DMS79 treated with DMSO at 0.1 percent for 48 hours (cell line): ENCODE data around the gene ENOX1.
A peak's percentile ranks its signal among the peaks of the same experiment; 100 is the strongest.

ENCODE experiments used
- DNase-seq: peaks from one replicate; lab custom pipeline; 2025; lab: John Stamatoyannopoulos, UW

Gene ENOX1

DNA sequence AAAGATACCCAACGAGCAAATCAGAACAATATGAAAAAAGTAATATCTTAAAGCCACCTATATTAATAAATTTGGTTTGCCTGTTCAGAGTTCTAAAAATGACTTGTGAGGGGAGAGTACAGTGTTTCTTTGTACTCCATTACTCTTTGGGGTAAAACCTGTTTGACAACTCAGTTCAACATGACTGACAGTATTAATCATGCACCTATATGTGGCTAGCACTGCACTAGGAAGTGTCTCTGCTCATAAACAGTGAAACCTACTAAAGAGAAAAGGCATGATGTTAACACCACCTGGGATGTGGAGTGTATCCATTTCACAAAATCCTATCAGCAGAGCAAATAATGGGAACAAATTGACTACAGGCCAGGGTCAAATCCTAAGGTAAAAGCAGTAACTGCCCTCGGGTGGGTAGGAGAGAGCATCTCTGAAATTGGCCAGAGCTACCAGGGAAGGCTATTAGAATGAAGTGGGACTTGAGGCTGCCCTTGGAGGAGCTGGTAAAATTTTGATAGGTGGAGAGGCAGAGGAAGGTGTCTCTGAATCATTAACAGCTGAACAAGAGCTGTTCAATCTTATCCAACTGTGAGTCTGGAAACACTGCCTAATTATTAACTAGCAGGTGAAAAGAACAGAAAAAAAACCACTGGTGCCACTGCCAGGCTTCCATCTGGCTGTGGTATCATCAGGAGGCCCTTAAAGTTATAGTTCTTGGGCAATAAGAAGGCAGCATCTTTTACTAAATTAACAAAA lies 398.3 kb downstream of the ENOX1 start:
- peak; percentile 93 for DNase-seq

- DNase-seq, result no peak
Observed at GRCh38 chr13:43387880-43388279, 398.9 kb downstream of the ENOX1 start.

DNA sequence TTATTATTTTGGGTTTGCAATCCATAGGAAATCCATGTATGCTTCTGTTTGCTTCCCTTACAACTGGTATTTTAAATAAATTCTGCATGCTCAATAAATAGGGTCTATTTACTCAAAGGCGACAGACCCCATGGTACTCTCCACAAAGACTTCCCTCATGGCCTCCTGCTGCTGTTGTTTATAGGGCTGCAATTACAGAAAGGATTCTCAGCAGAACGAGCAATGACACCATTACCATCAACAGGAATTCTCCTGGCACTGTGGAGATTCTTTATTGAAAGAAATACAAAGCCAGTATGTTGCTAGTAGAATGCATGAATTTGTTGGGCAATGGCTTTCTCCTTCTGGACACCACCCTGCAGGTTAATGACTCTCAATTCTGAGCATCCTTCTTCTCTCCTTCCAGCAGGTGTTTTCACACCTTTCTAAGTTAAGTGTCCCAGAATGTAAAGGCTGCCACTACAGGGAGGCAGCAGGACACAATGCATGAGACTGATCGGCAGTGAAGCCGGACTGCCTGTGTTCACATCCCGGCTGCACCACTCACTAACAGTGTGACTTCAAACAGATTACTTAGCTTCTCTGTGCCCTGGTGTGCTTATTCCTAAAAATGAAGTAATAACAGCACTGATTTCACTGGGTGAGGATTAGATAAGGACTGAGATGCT lies 403.1 kb downstream of the ENOX1 start:
- DNase-seq, result no peak

DNA sequence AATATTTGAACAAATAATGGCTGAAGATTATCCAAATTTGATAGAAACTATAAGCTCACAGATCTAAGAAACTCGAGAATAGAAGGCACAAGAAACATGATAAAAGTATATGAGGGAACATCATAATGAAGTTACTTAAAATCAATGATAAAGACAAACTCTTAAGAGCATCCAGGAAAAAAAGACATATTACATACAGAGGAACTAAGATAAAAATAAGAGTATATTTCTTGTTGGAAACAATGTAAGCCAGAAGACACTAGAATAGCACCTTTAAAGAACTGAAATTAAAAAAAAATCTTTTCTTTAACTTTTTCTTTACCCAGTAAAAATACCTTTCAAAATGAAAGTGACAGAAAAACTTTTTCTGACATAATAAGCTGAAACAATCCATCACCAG lies 407.0 kb downstream of the ENOX1 start:
- no peak for DNase-seq

- no peak for DNase-seq
Observed at GRCh38 chr13:43377973-43378372, 408.8 kb downstream of the ENOX1 start.

GRCh38 chr13:43377149-43377548 lies 409.6 kb downstream of the ENOX1 start:
- DNase-seq, result no peak

DNA sequence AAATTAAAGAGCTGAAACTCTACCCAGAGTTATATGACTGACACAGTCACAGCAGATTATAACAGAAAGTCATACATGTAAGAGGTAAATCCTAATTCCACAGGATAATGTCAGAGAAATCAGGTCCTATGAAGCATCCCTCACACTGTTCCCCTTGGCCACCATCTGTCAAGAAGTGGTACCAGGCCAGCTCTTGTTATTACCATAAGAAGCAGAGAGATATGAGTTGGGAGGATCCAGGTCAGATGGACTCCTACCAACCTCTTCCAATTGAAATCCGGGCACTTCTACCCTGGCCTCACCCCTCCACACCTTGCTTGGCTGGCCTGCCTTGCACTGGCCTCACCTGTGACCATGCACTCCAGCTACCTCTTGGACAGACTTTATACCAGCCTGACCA lies 410.2 kb downstream of the ENOX1 start:
- no peak for DNase-seq

DNA sequence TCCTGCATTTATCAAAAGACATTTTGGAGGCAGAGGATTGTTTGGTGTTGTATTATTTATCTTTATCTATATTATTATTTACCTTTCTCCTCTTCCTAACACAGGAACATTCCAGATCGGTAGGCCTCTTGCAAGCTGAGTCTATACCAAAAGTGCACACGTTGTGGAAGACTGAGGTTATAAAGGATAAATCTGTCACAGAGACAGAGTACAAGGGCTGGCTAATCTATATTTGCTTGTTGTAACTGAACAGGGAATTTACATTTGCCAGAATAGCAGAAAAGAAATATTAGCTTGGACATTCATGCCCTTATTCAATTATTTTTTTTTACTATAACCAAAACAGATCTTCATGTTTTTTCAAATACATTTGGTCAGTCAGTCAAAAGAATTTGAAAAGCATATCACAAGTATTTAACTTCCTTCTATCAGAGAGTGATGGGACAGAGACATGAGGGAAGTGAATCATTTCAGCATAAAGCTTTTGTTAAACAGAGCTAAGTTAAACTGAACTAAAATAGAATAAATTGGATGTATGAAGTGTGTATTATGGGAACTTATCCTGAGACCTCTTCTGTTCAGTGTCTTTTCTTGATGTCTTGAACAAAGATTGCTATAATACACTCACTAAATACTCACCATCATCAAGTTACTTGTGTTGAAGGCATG lies 410.8 kb downstream of the ENOX1 start:
- no peak for DNase-seq

DNA sequence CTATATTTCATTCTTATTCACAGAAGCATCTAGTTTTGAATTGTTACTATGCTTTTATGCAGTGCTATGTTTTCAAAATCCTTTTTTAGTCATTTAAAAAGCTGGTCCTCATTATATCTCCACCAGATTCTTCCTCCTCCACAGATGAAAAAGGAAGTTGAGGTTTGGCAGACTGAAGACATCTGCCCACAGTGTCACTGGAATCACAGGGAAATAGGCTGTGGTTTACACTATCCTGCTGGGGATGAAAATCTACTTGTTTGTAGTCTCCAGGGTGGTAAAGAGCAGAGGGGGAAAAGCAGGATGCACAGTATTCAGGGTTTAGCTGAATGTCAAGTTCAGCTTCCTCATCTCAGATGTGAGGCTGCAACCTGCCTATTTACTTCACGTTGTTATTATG lies 412.2 kb downstream of the ENOX1 start:
- DNase-seq, result no peak

- no peak for DNase-seq
Observed at GRCh38 chr13:43373400-43373799, 413.4 kb downstream of the ENOX1 start.

DNA sequence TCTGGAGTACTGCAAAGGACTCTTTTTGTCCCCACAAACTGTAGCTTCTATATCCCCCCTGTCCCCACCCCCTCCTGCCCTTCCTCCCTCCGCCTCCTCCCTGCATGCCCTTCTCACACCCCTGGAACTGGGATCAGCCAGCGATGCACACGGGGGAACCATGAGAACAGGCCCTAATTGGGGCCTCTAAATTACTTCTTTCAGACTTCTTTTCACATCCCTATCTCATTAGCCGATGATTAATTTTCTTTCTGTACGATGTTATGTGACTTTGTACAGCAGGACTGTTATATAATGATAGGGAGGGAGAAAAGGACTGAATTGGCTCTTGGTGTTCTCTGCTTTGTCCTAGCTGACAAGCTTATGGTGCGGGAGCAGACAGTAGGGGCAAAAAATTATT lies 415.9 kb downstream of the ENOX1 start:
- no peak for DNase-seq

DNA sequence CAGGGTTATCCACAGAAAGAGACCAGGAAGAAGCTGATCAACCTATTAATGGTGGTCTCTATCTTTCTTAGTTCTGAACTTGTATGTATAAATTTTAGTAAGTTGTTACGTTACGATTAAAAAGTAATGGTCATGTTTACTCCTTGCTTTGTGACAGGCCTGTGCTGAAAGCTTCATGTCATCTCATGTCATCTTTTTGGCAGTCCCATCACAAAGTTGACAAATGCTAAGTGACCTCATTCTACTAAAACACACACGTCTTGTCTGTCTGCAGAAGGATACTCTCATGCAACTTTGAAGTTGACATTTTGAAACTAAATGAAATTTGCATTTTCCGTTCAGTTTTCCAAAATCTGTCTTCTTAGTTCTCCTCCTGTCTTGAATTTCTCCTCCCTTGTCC lies 417.5 kb downstream of the ENOX1 start:
- DNase-seq, result no peak

GRCh38 chr13:43368003-43368402 lies 418.8 kb downstream of the ENOX1 start:
- DNase-seq, result no peak

DNA sequence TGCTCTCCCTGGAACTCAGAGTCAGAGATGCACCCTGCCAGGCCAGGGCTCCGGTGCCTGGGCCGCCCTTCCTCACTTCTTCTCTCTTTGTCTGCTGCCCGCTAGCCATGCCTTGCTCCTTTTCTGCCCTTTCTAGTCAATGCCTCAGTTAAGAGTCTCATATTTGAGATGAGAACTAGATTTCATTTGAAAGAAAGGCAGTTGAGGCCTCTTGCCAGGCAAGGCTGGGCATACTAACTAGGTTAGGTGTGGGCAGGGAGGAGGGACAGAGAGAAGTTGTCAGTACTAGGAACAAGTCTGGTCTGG lies 421.8 kb downstream of the ENOX1 start:
- no peak for DNase-seq

DNA sequence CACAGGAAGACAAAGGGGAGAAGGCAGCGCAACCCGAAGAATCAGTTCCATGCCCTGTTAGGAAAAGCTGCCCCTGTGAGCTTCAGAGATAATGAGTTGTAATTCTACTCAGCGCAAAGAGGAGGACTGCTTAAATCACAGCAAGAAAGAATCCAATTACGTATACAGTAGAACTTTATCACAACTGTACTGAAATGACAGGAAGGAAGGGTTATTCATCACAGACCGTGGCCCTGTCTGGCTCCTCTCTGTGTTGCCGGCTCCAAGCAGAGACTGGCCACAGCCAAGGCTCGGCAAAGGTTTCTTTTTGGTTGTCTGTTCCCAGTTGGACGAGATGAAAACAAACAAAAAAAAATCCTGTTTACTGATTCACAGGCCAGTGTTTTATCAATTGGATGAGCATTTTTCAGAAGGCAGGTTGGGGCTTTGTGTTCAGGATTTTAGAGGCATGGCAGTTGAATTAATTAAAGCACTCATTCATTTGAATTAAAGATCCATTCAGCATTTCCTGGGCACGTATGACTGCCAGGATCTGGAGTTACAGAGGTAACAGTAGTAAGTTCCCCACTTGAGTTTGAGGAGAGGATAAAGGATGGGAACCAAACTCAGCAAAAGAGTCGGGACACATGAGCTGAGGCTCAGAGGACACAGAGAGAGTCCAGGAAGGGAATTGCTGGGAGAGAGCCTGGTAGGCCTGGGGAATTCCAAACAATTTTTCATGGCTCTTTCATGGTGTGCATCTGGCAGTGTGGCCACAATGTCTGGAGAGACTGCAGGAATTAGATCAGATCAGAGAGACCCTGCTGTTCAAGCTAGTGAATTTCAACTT lies 422.3 kb downstream of the ENOX1 start:
- no peak for DNase-seq

DNA sequence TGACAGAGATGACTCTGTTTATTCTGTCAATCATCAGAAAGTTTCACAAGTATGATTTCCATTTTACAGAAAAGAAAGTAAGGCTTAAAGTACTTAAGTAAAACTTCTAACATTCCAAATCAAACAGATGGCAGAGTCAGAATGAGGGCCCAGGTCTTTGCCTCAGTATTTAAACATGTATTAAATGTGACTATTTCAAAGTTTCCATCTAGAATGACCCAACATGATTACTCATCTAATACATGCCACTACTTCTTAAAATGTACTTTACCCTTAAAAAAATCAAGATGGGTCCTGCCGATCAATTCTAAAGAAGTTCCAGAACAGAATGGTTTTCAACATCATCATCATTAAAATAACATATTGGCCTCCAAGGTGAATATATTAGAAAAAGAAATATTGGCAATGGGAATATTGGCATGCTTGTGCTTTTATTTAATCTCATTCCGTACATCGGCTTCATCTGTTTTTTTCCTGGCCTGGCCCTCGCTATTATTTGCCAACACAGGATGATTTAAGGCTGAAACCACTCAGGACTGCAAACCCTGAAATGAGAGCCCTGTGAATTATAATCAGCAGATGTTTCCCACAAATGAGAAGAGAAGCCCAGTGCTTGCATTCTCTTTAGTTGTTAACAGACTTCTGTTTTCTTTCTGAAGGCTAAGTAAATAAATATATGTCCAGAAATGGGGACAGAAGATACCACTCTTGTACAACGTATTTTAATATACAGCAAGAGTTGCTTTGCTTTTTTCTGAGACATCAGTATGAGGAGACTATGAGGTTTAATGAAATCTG lies 423.4 kb downstream of the ENOX1 start:
- DNase-seq, result no peak

- DNase-seq, result no peak
Observed at GRCh38 chr13:43362556-43362955, 424.2 kb downstream of the ENOX1 start.

- DNase-seq, result no peak
Observed at GRCh38 chr13:43360892-43361610, 425.7 kb downstream of the ENOX1 start.

- DNase-seq, result no peak
Observed at GRCh38 chr13:43360171-43360570, 426.6 kb downstream of the ENOX1 start.

DNA sequence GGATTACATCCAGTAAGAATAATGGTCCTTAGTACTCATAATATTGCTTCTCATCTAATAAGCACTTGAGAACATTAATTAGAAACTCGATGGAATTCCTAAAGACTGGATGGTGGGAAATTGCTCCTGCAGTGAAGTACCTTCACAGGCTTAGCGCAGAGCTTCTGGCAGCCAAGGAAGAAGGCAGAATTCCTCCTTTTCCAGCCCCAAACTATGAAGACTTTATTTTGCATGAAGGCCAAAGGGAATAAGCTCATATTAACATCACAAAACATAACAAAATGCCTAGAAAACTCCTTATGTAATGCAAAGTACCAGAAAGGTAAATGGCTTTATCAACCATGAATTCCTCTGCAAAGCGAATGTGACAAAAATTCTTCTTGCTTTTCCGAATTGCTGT lies 427.2 kb downstream of the ENOX1 start:
- no peak for DNase-seq

DNA sequence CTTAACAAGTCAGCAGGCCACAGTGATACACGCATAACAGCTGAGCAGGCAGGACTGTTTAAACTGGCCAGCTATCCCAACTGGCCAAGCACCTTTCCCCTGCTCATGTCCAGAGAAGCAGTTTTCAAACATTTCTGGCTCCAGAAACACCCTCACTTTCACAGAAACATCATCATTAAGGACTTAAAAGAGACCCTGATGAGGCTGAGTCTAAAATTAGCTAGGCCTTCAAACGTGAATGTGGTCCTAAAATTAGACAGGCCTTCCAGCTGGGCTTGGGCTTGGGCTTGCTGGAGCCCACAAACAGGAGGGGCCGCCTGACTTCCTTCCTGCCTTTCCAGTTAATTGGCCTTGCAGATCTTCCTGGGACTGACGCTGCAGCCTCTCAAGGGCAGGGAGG lies 429.2 kb downstream of the ENOX1 start:
- no peak for DNase-seq
